ENCODE measurements around the gene NISCH. TPM values are rescaled to one million over a fixed set of nuclear protein-coding genes. Genes with fewer than 3 reads are reported as not detected.

The NISCH gene
- total and polyA plus RNA-seq, 2 donors (not counting 3 experiments of a cell fraction or from before 2014, with no cell fraction given), result 156 to 178 TPM

GRCh38 chr3:52423173-52423572 lies 32.2 kb upstream of the NISCH start:
- H3K79me2 ChIP-seq (ENCODE audit: control insufficient read depth, insufficient read depth, low read length), result no peaks in the 10 kb centered on the region
- no peaks in the 10 kb centered on the region for H3K4me1 ChIP-seq (ENCODE audit: control insufficient read depth, extremely low read depth, insufficient read depth, low read length)
- H3K4me2 ChIP-seq (ENCODE audit: insufficient read depth, low read length), result no peak overlapping the region
- no peak overlapping the region for H3K9ac ChIP-seq (replicated peaks; ENCODE audit: extremely low read depth, insufficient read depth, low read length)
- H3K36me3 ChIP-seq (ENCODE audit: control insufficient read depth in 2 of 2, extremely low read depth in 1 of 2, insufficient read depth in 2 of 2, low read length in 2 of 2), result no peaks in the 10 kb centered on the region
- no peaks in the 10 kb centered on the region for H4K20me1 ChIP-seq (replicated peaks; ENCODE audit: control insufficient read depth, extremely low read depth, insufficient read depth, low read length)
- intact Hi-C loops (cut with micrococcal nuclease), result no loop called here
- TF ChIP-seq POLR2A (IDR thresholded peaks at IDR 0.05; ENCODE audit: low read depth, low read length) (no peak), POLR2AphosphoS5 (IDR thresholded peaks at IDR 0.05; ENCODE audit: insufficient read depth, low read depth, low read length) (no peak), MAX (IDR thresholded peaks at IDR 0.05; ENCODE audit: insufficient read depth, insufficient read length) (no peak), MYC (IDR thresholded peaks at IDR 0.05; ENCODE audit: low read depth, low read length) (no peak), GATA2 (IDR thresholded peaks at IDR 0.05; ENCODE audit: insufficient read depth, insufficient read length, low read depth, low read length) (no peak)
- no peaks in the 10 kb centered on the region for H3K9me3 ChIP-seq (replicated peaks; ENCODE audit: control insufficient read depth, insufficient read depth, low read length)
- H3K27ac ChIP-seq (ENCODE audit: insufficient read depth, low read depth, low read length), result no peak overlapping the region
- H3K27me3 ChIP-seq (ENCODE audit: control insufficient read depth in 2 of 2, insufficient read depth in 2 of 2, low read length in 2 of 2), result no peaks in the 10 kb centered on the region
- no peaks in the 10 kb centered on the region for H3K9me1 ChIP-seq (replicated peaks; ENCODE audit: control insufficient read depth, extremely low read depth, insufficient read depth, low read length)
- H2AFZ ChIP-seq (ENCODE audit: low read depth, low read length), result no peak overlapping the region
- FAIRE-seq (no peak), DNase-seq (ENCODE audit: low read depth, low spot score) (no peak)
- dilution Hi-C loops (cut with MboI; ENCODE audit: extremely low pct_ligation_motif_present, low sequenced_read_pairs), result no loop called here
- CTCF ChIA-PET, result interaction anchor here (1.8 to 10.2 kb wide), 2 partner anchors 11 to 25 kb away, joined by 9 to 243 read pairs; partner anchors contain the start of gene SEMA3G
- H3K4me3 ChIP-seq (replicated peaks in 1 of 3; ENCODE audit: insufficient read depth in 1 of 3, low read depth in 1 of 3, low read length in 3 of 3), result no peak overlapping the region
- no TSS peak for BruUV-seq (replicated peaks)
- POLR2A ChIA-PET, result no interaction called here

- ChIA-PET POLR2A (no interaction called here), CTCF (interaction anchor here (0.5 to 10.2 kb wide), 13 partner anchors 10 to 208 kb away, joined by 3 to 243 read pairs (median 4); partner anchors contain the start of genes SEMA3G and TWF2)
- no peaks in the 10 kb centered on the region for H3K9me3 ChIP-seq (replicated peaks; ENCODE audit: control insufficient read depth, insufficient read depth, low read length)
- H3K79me2 ChIP-seq (ENCODE audit: control insufficient read depth, insufficient read depth, low read length), result no peaks in the 10 kb centered on the region
- no peaks in the 10 kb centered on the region for H3K9me1 ChIP-seq (replicated peaks; ENCODE audit: control insufficient read depth, extremely low read depth, insufficient read depth, low read length)
- H3K4me3 ChIP-seq (replicated peaks in 1 of 3; ENCODE audit: insufficient read depth in 1 of 3, low read depth in 1 of 3, low read length in 3 of 3), result no peak overlapping the region
- H3K4me2 ChIP-seq (ENCODE audit: insufficient read depth, low read length), result no peak overlapping the region
- peak; percentile 70 to 79 for TF ChIP-seq CTCF (IDR thresholded peaks at IDR 0.05; ENCODE audit: extremely low read depth in 1 of 2, insufficient read depth in 1 of 2, low read depth in 1 of 2, low read length in 2 of 2)
- TF ChIP-seq GATA2 (IDR thresholded peaks at IDR 0.05; ENCODE audit: insufficient read depth, insufficient read length, low read depth, low read length), result no peak
- H3K36me3 ChIP-seq (ENCODE audit: control insufficient read depth in 2 of 2, extremely low read depth in 1 of 2, insufficient read depth in 2 of 2, low read length in 2 of 2), result no peaks in the 10 kb centered on the region
- H3K9ac ChIP-seq (replicated peaks; ENCODE audit: extremely low read depth, insufficient read depth, low read length), result peak overlapping the region; percentile 64
- FAIRE-seq (peak; percentile 99), DNase-seq (ENCODE audit: low read depth, low spot score) (peak; percentile 85)
- intact Hi-C loops (cut with micrococcal nuclease), result loop anchor here (1.0 to 5.0 kb wide), 4 partner anchors 16 to 254 kb away; partner anchors contain the start of gene STAB1
- no peak overlapping the region for H2AFZ ChIP-seq (ENCODE audit: low read depth, low read length)
- BruUV-seq (replicated peaks), result no TSS peak
- peaks cover 25% of the 10 kb centered on the region for H3K4me1 ChIP-seq (ENCODE audit: control insufficient read depth, extremely low read depth, insufficient read depth, low read length)
- H4K20me1 ChIP-seq (replicated peaks; ENCODE audit: control insufficient read depth, extremely low read depth, insufficient read depth, low read length), result no peaks in the 10 kb centered on the region
- H3K27me3 ChIP-seq (ENCODE audit: control insufficient read depth in 2 of 2, insufficient read depth in 2 of 2, low read length in 2 of 2), result no peaks in the 10 kb centered on the region
- H3K27ac ChIP-seq (ENCODE audit: insufficient read depth, low read depth, low read length), result peak overlapping the region; percentile 96
- dilution Hi-C loops (cut with MboI; ENCODE audit: extremely low pct_ligation_motif_present, low sequenced_read_pairs), result no loop called here
Measured at GRCh38 chr3:52428151-52429005, 27.0 kb upstream of the NISCH start.

Data from endothelial cell of umbilical vein (primary cell).